ENCODE data around the gene ANO4.

The ANO4 gene

DNA sequence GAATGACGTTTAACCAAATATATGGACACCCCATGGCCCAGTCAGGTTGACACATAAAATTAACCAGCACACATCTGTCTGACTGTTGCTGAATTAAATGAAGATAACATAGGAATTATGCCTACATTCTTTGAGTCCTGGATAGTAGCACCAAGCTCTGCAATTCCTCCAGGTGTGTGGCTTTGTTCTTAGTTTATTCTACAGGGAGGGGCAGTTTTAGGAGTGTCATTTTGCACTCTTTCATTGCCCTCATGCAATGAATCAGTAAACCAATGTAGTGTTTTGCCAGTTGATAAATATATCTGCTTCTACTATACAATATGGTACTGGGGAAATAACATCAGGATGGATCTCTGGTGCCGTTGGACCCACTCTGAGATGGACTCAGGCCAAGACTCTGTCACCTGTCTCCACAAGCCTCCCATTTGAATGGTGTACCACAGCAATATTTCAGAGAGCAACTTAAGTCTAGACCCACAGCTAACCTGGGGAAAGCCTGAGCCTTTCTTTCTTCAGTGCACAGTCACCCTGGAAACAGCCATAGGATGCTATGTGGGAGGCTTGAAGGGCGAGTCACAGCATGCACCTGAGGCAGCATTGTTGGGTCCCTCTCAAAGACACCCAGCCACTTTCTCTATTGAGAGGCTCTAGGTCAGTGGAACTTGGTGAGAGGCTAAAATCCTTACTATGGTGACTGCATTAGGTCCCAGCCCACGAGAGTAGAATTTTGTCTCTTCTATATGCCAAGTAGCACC, 73.2 kb downstream of the ANO4 start:
- no peaks in the 10 kb centered on the region for H3K36me3 ChIP-seq
- DNase-seq = no peak
- H3K4me1 ChIP-seq = no peaks in the 10 kb centered on the region
- no peak overlapping the region for H3K4me3 ChIP-seq (ENCODE audit: low read depth, low read length)
- TF ChIP-seq, protein P1, sequence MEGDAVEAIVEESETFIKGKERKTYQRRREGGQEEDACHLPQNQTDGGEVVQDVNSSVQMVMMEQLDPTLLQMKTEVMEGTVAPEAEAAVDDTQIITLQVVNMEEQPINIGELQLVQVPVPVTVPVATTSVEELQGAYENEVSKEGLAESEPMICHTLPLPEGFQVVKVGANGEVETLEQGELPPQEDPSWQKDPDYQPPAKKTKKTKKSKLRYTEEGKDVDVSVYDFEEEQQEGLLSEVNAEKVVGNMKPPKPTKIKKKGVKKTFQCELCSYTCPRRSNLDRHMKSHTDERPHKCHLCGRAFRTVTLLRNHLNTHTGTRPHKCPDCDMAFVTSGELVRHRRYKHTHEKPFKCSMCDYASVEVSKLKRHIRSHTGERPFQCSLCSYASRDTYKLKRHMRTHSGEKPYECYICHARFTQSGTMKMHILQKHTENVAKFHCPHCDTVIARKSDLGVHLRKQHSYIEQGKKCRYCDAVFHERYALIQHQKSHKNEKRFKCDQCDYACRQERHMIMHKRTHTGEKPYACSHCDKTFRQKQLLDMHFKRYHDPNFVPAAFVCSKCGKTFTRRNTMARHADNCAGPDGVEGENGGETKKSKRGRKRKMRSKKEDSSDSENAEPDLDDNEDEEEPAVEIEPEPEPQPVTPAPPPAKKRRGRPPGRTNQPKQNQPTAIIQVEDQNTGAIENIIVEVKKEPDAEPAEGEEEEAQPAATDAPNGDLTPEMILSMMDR (IDR thresholded peaks at IDR 0.05; ENCODE audit: low read depth, low read length) = no peak
- H3K27me3 ChIP-seq = no peaks in the 10 kb centered on the region
- no peaks in the 10 kb centered on the region for H3K9me3 ChIP-seq

DNA sequence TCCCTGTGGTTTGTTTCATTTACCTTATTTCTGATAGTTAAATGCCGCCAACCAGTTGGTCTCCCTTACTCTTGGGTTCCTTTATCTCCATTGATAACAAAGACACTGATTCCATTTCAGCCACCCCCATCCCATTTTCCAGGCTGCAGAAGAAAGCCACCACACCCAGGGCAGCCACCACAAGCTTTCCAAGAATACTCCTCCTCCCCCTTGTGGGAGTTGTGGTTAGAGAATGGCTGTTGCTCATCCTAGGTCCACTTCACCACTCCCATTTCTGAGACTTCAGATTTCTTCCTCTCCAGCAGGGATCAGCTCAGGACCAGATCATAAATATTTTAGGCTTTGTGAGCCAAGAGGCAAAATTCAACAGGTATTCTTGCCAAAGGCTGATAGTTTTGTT, 73.9 kb downstream of the ANO4 start:
- Histone ChIP-seq H3K4me3 (ENCODE audit: low read depth, low read length) (no peak overlapping the region), H3K36me3 (no peaks in the 10 kb centered on the region), H3K9me3 (no peaks in the 10 kb centered on the region), H3K4me1 (no peaks in the 10 kb centered on the region), H3K27me3 (no peaks in the 10 kb centered on the region)
- no peak for DNase-seq
- TF ChIP-seq, protein P1 (IDR thresholded peaks at IDR 0.05; ENCODE audit: low read depth, low read length) = no peak

DNA sequence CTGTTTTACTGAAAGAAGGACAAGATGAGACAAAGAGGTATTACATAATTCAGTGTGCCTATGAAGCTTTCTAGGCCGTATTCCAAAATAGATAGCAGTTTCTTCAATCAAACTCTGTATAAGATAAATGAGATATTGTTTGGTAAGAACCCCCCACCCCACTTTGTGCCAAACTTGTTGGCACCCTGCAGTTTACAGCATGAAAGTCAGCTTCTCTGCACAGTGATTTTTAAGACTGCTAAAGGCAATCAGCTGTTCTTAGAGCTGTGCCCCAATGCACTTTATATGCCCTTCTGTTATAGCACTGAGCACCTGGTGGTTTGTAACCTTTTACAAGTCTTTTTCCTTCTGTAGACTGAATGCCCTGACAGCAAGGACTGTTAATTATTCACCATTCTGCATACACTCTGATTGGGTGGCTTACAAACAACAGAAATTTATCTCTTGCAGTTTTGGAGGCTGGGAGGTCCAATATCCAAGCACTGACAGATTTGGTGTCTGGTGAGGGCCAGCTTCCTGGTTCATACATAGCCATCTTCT, 76.7 kb downstream of the ANO4 start:
- TF ChIP-seq, protein P1 (IDR thresholded peaks at IDR 0.05; ENCODE audit: low read depth, low read length) = no peak
- Histone ChIP-seq H3K4me1 (no peaks in the 10 kb centered on the region), H3K9me3 (no peaks in the 10 kb centered on the region), H3K27me3 (no peaks in the 10 kb centered on the region), H3K4me3 (ENCODE audit: low read depth, low read length) (no peak overlapping the region), H3K36me3 (no peaks in the 10 kb centered on the region)
- no peak for DNase-seq

DNA sequence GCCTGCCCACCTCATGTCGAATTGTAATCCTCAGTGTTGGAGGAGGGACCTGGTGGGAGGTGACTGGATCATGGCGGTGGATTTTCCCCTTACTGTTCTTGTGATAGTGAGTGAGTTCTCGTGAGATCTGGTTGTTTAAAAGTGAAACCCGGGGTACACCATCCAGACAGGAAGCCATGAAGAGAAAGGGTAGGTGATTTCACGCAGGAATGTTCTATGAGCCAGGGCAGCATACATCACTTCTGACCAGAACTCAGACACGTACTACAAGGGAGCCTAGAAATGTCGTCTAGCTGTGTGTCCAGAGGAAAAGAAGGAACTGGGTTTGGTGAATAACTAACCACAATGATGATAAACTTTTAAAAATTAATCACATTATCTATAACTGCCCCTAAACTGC, 80.6 kb downstream of the ANO4 start:
- Histone ChIP-seq H3K9me3 (no peaks in the 10 kb centered on the region), H3K36me3 (no peaks in the 10 kb centered on the region), H3K4me1 (no peaks in the 10 kb centered on the region), H3K4me3 (ENCODE audit: low read depth, low read length) (no peak overlapping the region), H3K27me3 (no peaks in the 10 kb centered on the region)
- DNase-seq = no peak
- TF ChIP-seq, protein P1 (IDR thresholded peaks at IDR 0.05; ENCODE audit: low read depth, low read length) = no peak

DNA sequence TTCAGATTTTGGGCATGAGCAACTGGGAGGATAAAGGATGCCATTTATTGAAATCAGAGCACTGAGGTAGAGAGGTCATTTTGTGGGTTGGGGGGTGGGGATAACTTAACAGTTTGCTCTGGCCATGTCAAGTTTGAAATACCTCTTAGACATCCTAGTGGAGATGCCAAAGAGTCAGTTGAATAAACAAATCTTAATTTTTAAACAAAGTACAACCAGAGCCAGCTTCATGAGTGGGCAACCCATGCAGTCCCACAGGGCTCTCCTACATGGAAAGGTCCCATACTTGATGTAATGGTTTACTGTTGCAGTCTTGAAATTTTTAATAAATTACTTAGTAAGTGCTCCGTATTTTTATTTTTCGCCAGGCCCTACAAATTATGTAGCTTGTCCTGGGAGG, 81.2 kb downstream of the ANO4 start:
- no peaks in the 10 kb centered on the region for H3K36me3 ChIP-seq
- TF ChIP-seq, protein P1 (IDR thresholded peaks at IDR 0.05; ENCODE audit: low read depth, low read length) = no peak
- no peak for DNase-seq
- H3K9me3 ChIP-seq = no peaks in the 10 kb centered on the region
- no peak overlapping the region for H3K4me3 ChIP-seq (ENCODE audit: low read depth, low read length)
- no peaks in the 10 kb centered on the region for H3K27me3 ChIP-seq
- H3K4me1 ChIP-seq = no peaks in the 10 kb centered on the region

DNA sequence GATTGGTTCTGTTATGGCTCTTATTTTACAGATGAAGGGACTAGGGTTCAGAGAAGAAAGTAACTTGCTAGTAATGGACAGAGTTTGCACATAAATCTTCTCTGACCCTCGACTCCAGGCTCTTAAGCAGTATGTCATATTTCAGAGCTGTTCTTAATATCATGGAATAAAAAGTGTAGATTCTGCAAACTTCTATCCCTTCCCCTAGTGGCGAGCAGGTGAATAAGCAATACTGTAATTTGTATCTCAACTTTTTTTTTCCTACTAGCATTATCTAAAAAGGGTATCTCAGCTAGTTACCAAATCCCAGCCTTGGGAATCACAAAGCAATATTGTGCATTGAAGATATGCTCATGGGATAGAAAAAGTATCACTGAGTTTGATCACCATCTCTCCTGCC, 83.2 kb downstream of the ANO4 start:
- DNase-seq = no peak
- Histone ChIP-seq H3K4me1 (no peaks in the 10 kb centered on the region), H3K9me3 (no peaks in the 10 kb centered on the region), H3K4me3 (ENCODE audit: low read depth, low read length) (no peak overlapping the region), H3K27me3 (no peaks in the 10 kb centered on the region), H3K36me3 (no peaks in the 10 kb centered on the region)
- TF ChIP-seq, protein P1 (IDR thresholded peaks at IDR 0.05; ENCODE audit: low read depth, low read length) = peak; percentile 24

Data from BE2C (cell line).